ENCODE data around the gene PSMD8. TPM values are rescaled to one million over a fixed set of nuclear protein-coding genes. Genes with fewer than 3 reads are reported as not detected.

Gene PSMD8
- total and polyA plus RNA-seq, 12 donors: 113 to 513 (median 302) TPM

GRCh38 chr19:38351865-38352395, 22.4 kb upstream of the PSMD8 start:
- DNase-seq (no peak), ATAC-seq (peak in 2 of 8 donors; percentile 9 to 37)
- WGBS, 2 donors: 75% methylated on average over 9 of the region's 9 CpGs
- Histone ChIP-seq H3K27me3 (peaks cover 0 to 31% (median 14%) of the 10 kb centered on the region in 7 donors), H3K27ac (no peak overlapping the region), H3K36me3 (no peaks in the 10 kb centered on the region), H3K9me3 (no peaks in the 10 kb centered on the region), H3K4me1 (no peaks in the 10 kb centered on the region), H3K4me3 (no peak overlapping the region)
- TF ChIP-seq CTCF (IDR thresholded peaks at IDR 0.05): no peak
- intact Hi-C loops (cut with DNase I): no loop called here

GRCh38 chr19:38352611-38353010, 21.8 kb upstream of the PSMD8 start:
- WGBS, 2 donors: 74 to 79% methylated on average over 8 of the region's 8 CpGs
- intact Hi-C loops (cut with DNase I): no loop called here
- DNase-seq: no peak
- no peak overlapping the region for H3K4me3 ChIP-seq
- peaks cover 0 to 32% (median 17%) of the 10 kb centered on the region in 7 donors for H3K27me3 ChIP-seq
- H3K4me1 ChIP-seq: no peaks in the 10 kb centered on the region
- H3K36me3 ChIP-seq: no peaks in the 10 kb centered on the region
- TF ChIP-seq CTCF (IDR thresholded peaks at IDR 0.05): no peak
- no peak for ATAC-seq
- H3K27ac ChIP-seq: no peak overlapping the region
- no peaks in the 10 kb centered on the region for H3K9me3 ChIP-seq

GRCh38 chr19:38355728-38356725, 18.3 kb upstream of the PSMD8 start:
- Histone ChIP-seq H3K4me1 (peaks cover 0 to under 1% (median 0%) of the 10 kb centered on the region in 9 donors), H3K4me3 (no peak overlapping the region), H3K36me3 (no peaks in the 10 kb centered on the region), H3K27ac (no peak overlapping the region), H3K27me3 (peaks cover 0 to 56% (median 29%) of the 10 kb centered on the region in 7 donors), H3K9me3 (no peaks in the 10 kb centered on the region)
- intact Hi-C loops (cut with DNase I): no loop called here
- WGBS, 2 donors: 71 to 74% methylated on average over 16 of the region's 16 CpGs
- TF ChIP-seq CTCF (IDR thresholded peaks at IDR 0.05): no peak
- DNase-seq (no peak), ATAC-seq (no peak)

- no peak for TF ChIP-seq CTCF (IDR thresholded peaks at IDR 0.05)
- H3K4me1 ChIP-seq: peaks cover 0 to 18% (median 13%) of the 10 kb centered on the region in 9 donors
Measured at GRCh38 chr19:38358071-38358470, 16.3 kb upstream of the PSMD8 start.

More at GRCh38 chr19:38358071-38358470, 16.3 kb upstream of the PSMD8 start:
- ATAC-seq (no peak), DNase-seq (no peak)
- H3K27ac ChIP-seq: no peak overlapping the region
- H3K9me3 ChIP-seq: no peaks in the 10 kb centered on the region
- peaks cover 0 to 63% (median 29%) of the 10 kb centered on the region in 7 donors for H3K27me3 ChIP-seq
- WGBS, 2 donors: 35 to 46% methylated on average over 5 of the region's 5 CpGs
- H3K36me3 ChIP-seq: no peaks in the 10 kb centered on the region
- intact Hi-C loops (cut with DNase I): no loop called here
- no peak overlapping the region for H3K4me3 ChIP-seq

Data from heart right ventricle (tissue), 16 donors.